HEK293 (cell line): Measurements from ENCODE around the gene PRDX3.

Source experiments
- CTCF ChIA-PET: fragments of 350-600 bp; formaldehyde crosslinking; extraction: SDS; loops from one replicate; lab custom pipeline; 2021; ENCODE audit warnings: antibody characterized with exemption; lab: Yijun Ruan, JAX
- POLR2A ChIA-PET: fragments of 300-600 bp; formaldehyde crosslinking; extraction: SDS; loops from one replicate; lab custom pipeline; 2020; ENCODE audit warnings: antibody characterized with exemption, inconsistent platforms; lab: Yijun Ruan, JAX
- H3K27ac ChIP-seq: fragments of 200-500 bp; sonication (Bioruptor generic); 2 replicates; pipeline ENCODE4 v1.5.1; 2014; ENCODE audit warnings: low read depth, low read length, control low read depth, inconsistent platforms; ENCODE audit errors: extremely low read depth
- H3K36me3 ChIP-seq, 2 experiments: fragments of 200-500 bp in 1 of 2; sonication (Bioruptor generic) in 1 of 2; 1 replicate in 1 of 2; 2 replicates in 1 of 2; pipeline ENCODE4 v1.5.1; 2014 to 2017; ENCODE audit warnings: inconsistent platforms in 2 of 2, low read length in 2 of 2; ENCODE audit not compliant: control insufficient read depth in 2 of 2, insufficient read depth in 1 of 2
- H3K4me1 ChIP-seq: fragments of 200-500 bp; sonication (Bioruptor generic); 2 replicates; pipeline ENCODE4 v1.5.1; 2014; ENCODE audit warnings: mild to moderate bottlenecking, low read length, inconsistent platforms; ENCODE audit not compliant: control insufficient read depth, insufficient read depth
- H3K4me3 ChIP-seq: 2 replicates; pipeline ENCODE4 v1.5.1; 2011; ENCODE audit warnings: low read depth, mild to moderate bottlenecking, control low read depth, low read length, moderate library complexity
- H3K9me3 ChIP-seq: fragments of 200-500 bp; sonication (Bioruptor generic); 2 replicates; pipeline ENCODE4 v1.5.1; 2014; ENCODE audit warnings: low read depth, low read length, inconsistent platforms; ENCODE audit not compliant: control insufficient read depth, insufficient read depth
- GLIS1 ChIP-seq: fragments of 450-650 bp; formaldehyde crosslinking; IDR thresholded peaks from 2 replicates; pipeline ENCODE4 v1.5.1; 2016; ENCODE audit warnings: missing biosample characterization, missing genetic modification characterization
- KLF16 ChIP-seq: fragments of 450-650 bp; formaldehyde crosslinking; IDR thresholded peaks from 2 replicates; pipeline ENCODE4 v1.5.1; 2017; ENCODE audit warnings: missing biosample characterization, missing genetic modification characterization
- PRDM1 ChIP-seq: fragments of 450-650 bp; formaldehyde crosslinking; IDR thresholded peaks from 2 replicates; pipeline ENCODE4; 2016; ENCODE audit warnings: missing biosample characterization, missing genetic modification characterization
- ZBTB10 ChIP-seq: fragments of 450-650 bp; formaldehyde crosslinking; IDR thresholded peaks from 2 replicates; pipeline ENCODE4 v1.5.1; 2016; ENCODE audit warnings: missing biosample characterization, missing genetic modification characterization
- ZFHX2 ChIP-seq: fragments of 450-650 bp; formaldehyde crosslinking; conservative IDR thresholded peaks from 2 replicates; pipeline ENCODE4 v1.5.1; 2016; ENCODE audit warnings: missing biosample characterization, missing genetic modification characterization
- ZNF133 ChIP-seq: fragments of 450-650 bp; formaldehyde crosslinking; IDR thresholded peaks from 2 replicates; pipeline ENCODE4 v1.5.1; 2016; ENCODE audit warnings: missing biosample characterization, missing genetic modification characterization
- ZNF184 ChIP-seq: fragments of 450-650 bp; IDR thresholded peaks from 2 replicates; pipeline ENCODE4 v1.5.1; 2018; ENCODE audit warnings: missing biosample characterization, mild to moderate bottlenecking, missing genetic modification characterization
- ZNF366 ChIP-seq: fragments of 450-650 bp; formaldehyde crosslinking; conservative IDR thresholded peaks from 2 replicates; pipeline ENCODE4 v1.5.1; 2016; ENCODE audit warnings: missing biosample characterization, missing genetic modification characterization
- ZNF394 ChIP-seq: fragments of 450-650 bp; formaldehyde crosslinking; IDR thresholded peaks from 2 replicates; pipeline ENCODE4 v1.5.1; 2016; ENCODE audit warnings: missing biosample characterization, missing genetic modification characterization, mild to moderate bottlenecking, moderate library complexity, borderline replicate concordance
- ZNF510 ChIP-seq: fragments of 450-650 bp; formaldehyde crosslinking; IDR thresholded peaks from 2 replicates; pipeline ENCODE4 v1.5.1; 2018; ENCODE audit warnings: mild to moderate bottlenecking, missing genetic modification characterization, missing biosample characterization; ENCODE audit not compliant: insufficient replicate concordance
- ZNF513 ChIP-seq: fragments of 450-650 bp; IDR thresholded peaks from 2 replicates; pipeline ENCODE4 v1.5.1; 2018; ENCODE audit warnings: missing biosample characterization, missing genetic modification characterization
- ZNF610 ChIP-seq: fragments of 450-650 bp; formaldehyde crosslinking; IDR thresholded peaks from 2 replicates; pipeline ENCODE4 v1.5.1; 2016; ENCODE audit warnings: missing biosample characterization, missing genetic modification characterization, borderline replicate concordance
- ZNF623 ChIP-seq: fragments of 450-650 bp; formaldehyde crosslinking; IDR thresholded peaks from 2 replicates; pipeline ENCODE4 v1.5.1; 2016; ENCODE audit warnings: missing biosample characterization, missing genetic modification characterization
- TF ChIP-seq, protein P1 (sequence below): fragments of 450-650 bp; formaldehyde crosslinking; IDR thresholded peaks from 2 replicates; pipeline ENCODE4 v1.5.1; 2016; ENCODE audit warnings: missing biosample characterization, missing genetic modification characterization
- TF ChIP-seq, protein P2 (sequence below): fragments of 450-650 bp; formaldehyde crosslinking; IDR thresholded peaks from 2 replicates; pipeline ENCODE4 v1.5.1; 2016; ENCODE audit warnings: missing biosample characterization, missing genetic modification characterization

Gene PRDX3

DNA sequence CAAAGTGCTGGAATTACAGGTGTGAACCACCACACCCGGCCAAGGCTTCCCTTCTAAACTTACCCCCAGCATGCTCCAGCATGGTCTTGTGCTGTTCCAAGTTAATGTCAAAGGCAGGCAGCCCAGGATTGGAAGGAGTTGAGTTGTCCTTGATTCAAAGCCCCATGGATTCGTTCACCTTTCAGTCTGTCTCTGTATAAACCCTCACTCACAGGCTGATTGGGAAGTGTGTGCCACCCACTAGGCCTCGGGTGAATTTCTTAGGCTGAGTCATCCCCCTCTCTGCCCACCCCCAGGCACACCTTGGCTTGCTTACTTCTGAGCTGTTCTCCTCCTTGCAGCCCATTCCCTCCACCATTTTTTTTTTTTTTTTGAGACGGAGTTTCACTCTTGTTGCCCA is 13.3 kb upstream of the PRDX3 start:
- POLR2A ChIA-PET = no interaction called here

GRCh38 chr10:119190954-119191785 is 12.6 kb upstream of the PRDX3 start:
- POLR2A ChIA-PET = interaction anchor here (0.7 to 1.3 kb wide), 3 partner anchors 12 to 476 kb away, joined by 3 to 8 read pairs (median 4); partner anchors contain the start of gene GRK5
- H3K4me3 ChIP-seq = no peak overlapping the region

More for the DNA sequence above, 13.3 kb upstream of the PRDX3 start:
- CTCF ChIA-PET = interaction anchor here (0.6 to 1.3 kb wide), 2 partner anchors 14 to 225 kb away, joined by 3 to 5 read pairs; no protein-coding TSS in a partner anchor
- H3K9me3 ChIP-seq = no peaks in the 10 kb centered on the region
- H3K27ac ChIP-seq = no peak overlapping the region
- TF ChIP-seq ZFHX2 (tag by site-specific recombination) (0 out of 2 replicates have a peak, but pooled peaks have one; percentile 21), ZNF623 (tag by site-specific recombination) (no peak), ZNF610 (tag by site-specific recombination) (no peak), ZNF133 (tag by site-specific recombination) (no peak)
- H3K36me3 ChIP-seq = no peaks in the 10 kb centered on the region
- H3K4me1 ChIP-seq = no peaks in the 10 kb centered on the region
- H3K4me3 ChIP-seq = no peak overlapping the region

GRCh38 chr10:119190353-119190752 is 11.7 kb upstream of the PRDX3 start:
- TF ChIP-seq ZNF184 (tag by site-specific recombination) (no peak), ZNF394 (tag by site-specific recombination) (peak; percentile 42; the same call in 1 of the 2 replicates)
- Histone ChIP-seq H3K4me1 (no peaks in the 10 kb centered on the region), H3K27ac (no peak overlapping the region), H3K4me3 (no peak overlapping the region), H3K36me3 (no peaks in the 10 kb centered on the region), H3K9me3 (no peaks in the 10 kb centered on the region)
- ChIA-PET CTCF (interaction anchor here (0.8 to 2.7 kb wide), 5 partner anchors 9 to 254 kb away, joined by 4 to 27 read pairs (median 8); partner anchors contain the start of gene GRK5), POLR2A (interaction anchor here (0.7 to 1.3 kb wide), 4 partner anchors 9 to 475 kb away, joined by 3 to 8 read pairs (median 4); partner anchors contain the start of gene GRK5)

More at GRCh38 chr10:119190954-119191785, 12.6 kb upstream of the PRDX3 start:
- TF ChIP-seq ZNF366 (tag by site-specific recombination) (peak; percentile 94), PRDM1 (tag by site-specific recombination) (peak; percentile 95), GLIS1 (tag by site-specific recombination) (no peak)
- CTCF ChIA-PET = interaction anchor here (0.6 to 2.7 kb wide), 5 partner anchors 8 to 225 kb away, joined by 3 to 27 read pairs (median 5); no protein-coding TSS in a partner anchor
- no peaks in the 10 kb centered on the region for H3K4me1 ChIP-seq
- H3K9me3 ChIP-seq = no peaks in the 10 kb centered on the region
- H3K27ac ChIP-seq = no peak overlapping the region
- H3K36me3 ChIP-seq = no peaks in the 10 kb centered on the region

DNA sequence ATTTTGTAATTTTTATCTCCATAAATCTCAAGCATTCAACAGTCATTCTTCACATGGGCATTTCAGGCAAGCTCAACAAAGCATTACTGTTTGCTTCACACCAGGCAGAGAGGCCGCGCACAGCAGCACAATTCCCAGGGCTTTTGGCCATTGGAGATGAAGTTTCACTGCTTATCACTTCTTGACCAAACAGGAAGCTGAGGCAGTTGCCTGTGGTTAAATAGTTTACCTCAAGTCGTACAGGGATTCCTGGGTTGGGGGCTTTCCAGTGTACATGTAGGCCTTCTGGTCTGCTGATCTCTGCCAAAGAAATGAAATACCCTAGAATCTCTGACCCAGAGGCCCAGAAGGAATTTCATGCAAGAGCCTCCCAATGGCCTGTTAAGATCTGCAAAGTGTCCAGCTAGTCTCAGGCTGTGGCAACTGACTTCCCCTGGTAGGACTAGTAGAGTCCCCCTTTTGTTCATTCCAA is 11.2 kb upstream of the PRDX3 start:
- H3K27ac ChIP-seq = no peak overlapping the region
- POLR2A ChIA-PET = interaction anchor here (1.0 to 1.3 kb wide), 3 partner anchors 10 to 17 kb away, joined by 3 to 5 read pairs (median 4); partner anchors contain the start of gene GRK5
- TF ChIP-seq ZBTB10 (tag by site-specific recombination) (no peak), ZNF513 (tag by site-specific recombination) (no peak), ZNF510 (tag by site-specific recombination) (no peak), KLF16 (tag by site-specific recombination) (no peak)
- TF ChIP-seq, protein P1, sequence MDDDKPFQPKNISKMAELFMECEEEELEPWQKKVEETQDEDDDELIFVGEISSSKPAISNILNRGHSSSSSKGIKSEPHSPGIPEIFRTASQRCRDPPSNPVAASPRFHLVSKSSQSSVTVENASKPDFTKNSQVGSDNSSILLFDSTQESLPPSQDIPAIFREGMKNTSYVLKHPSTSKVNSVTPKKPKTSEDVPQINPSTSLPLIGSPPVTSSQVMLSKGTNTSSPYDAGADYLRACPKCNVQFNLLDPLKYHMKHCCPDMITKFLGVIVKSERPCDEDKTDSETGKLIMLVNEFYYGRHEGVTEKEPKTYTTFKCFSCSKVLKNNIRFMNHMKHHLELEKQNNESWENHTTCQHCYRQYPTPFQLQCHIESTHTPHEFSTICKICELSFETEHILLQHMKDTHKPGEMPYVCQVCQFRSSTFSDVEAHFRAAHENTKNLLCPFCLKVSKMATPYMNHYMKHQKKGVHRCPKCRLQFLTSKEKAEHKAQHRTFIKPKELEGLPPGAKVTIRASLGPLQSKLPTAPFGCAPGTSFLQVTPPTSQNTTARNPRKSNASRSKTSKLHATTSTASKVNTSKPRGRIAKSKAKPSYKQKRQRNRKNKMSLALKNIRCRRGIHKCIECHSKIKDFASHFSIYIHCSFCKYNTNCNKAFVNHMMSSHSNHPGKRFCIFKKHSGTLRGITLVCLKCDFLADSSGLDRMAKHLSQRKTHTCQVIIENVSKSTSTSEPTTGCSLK = no peak
- TF ChIP-seq, protein P2, sequence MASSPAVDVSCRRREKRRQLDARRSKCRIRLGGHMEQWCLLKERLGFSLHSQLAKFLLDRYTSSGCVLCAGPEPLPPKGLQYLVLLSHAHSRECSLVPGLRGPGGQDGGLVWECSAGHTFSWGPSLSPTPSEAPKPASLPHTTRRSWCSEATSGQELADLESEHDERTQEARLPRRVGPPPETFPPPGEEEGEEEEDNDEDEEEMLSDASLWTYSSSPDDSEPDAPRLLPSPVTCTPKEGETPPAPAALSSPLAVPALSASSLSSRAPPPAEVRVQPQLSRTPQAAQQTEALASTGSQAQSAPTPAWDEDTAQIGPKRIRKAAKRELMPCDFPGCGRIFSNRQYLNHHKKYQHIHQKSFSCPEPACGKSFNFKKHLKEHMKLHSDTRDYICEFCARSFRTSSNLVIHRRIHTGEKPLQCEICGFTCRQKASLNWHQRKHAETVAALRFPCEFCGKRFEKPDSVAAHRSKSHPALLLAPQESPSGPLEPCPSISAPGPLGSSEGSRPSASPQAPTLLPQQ = no peak

More for the DNA sequence above, 11.2 kb upstream of the PRDX3 start:
- Histone ChIP-seq H3K4me1 (no peaks in the 10 kb centered on the region), H3K4me3 (no peak overlapping the region), H3K9me3 (no peaks in the 10 kb centered on the region), H3K36me3 (no peaks in the 10 kb centered on the region)
- CTCF ChIA-PET = interaction anchor here (0.8 to 2.7 kb wide), 6 partner anchors 9 to 255 kb away, joined by 3 to 27 read pairs (median 6); partner anchors contain the start of gene GRK5
